Endodermal cell (in vitro differentiated cells): Measurements from ENCODE around the gene DDR2. TPM values are rescaled to one million over a fixed set of nuclear protein-coding genes. Genes with fewer than 3 reads are reported as not detected.
"Not testable (repeated sequence)": the region's sequence is repeated elsewhere in the genome, so short reads cannot be mapped to it uniquely, and the experiment has no call there.

ENCODE experiments used
- DNase-seq: peaks from one replicate; pipeline ENCODE4 v3.0.0-alpha.2; 2017
- H3K27ac ChIP-seq: 2 replicates; pipeline ENCODE4 v1.5.1; 2013; ENCODE audit warnings: mild to moderate bottlenecking, low read depth, low read length, moderate library complexity
- H3K27me3 ChIP-seq: 2 replicates; pipeline ENCODE4 v1.6.1; 2013; ENCODE audit warnings: mild to moderate bottlenecking, low read length, moderate library complexity; ENCODE audit not compliant: insufficient read depth, control insufficient read depth, poor library complexity, severe bottlenecking
- H3K36me3 ChIP-seq: 2 replicates; pipeline ENCODE4 v1.7.0; 2013; ENCODE audit warnings: mild to moderate bottlenecking, low read length, moderate library complexity; ENCODE audit not compliant: control insufficient read depth, insufficient read depth
- H3K4me1 ChIP-seq: one replicate; pipeline ENCODE4 v1.7.0; 2013; ENCODE audit warnings: low read length; ENCODE audit not compliant: control insufficient read depth, insufficient read depth
- H3K4me3 ChIP-seq: 2 replicates; pipeline ENCODE4 v1.5.1; 2013; ENCODE audit warnings: mild to moderate bottlenecking, low read length, moderate library complexity
- H3K9ac ChIP-seq: 2 replicates; pipeline ENCODE4 v1.6.1; 2013; ENCODE audit warnings: mild to moderate bottlenecking, low read length, moderate library complexity; ENCODE audit not compliant: poor library complexity, severe bottlenecking; ENCODE audit errors: extremely low read depth
- H3K9me3 ChIP-seq: 2 replicates; pipeline ENCODE4 v1.6.1; 2013; ENCODE audit warnings: mild to moderate bottlenecking, low read length, moderate library complexity; ENCODE audit not compliant: control insufficient read depth
- H3K27ac Mint-ChIP-seq: 2 replicates; pipeline ENCODE4 v1.8.0; 2020; ENCODE audit warnings: mixed read lengths
- H3K27me3 Mint-ChIP-seq: 2 replicates; pipeline ENCODE4 v1.8.0; 2021; ENCODE audit warnings: mild to moderate bottlenecking, mixed read lengths; ENCODE audit not compliant: insufficient read depth
- H3K36me3 Mint-ChIP-seq: 2 replicates; pipeline ENCODE4 v1.8.0; 2020; ENCODE audit warnings: low read depth, mixed read lengths
- H3K4me1 Mint-ChIP-seq: 2 replicates; pipeline ENCODE4 v1.8.0; 2020; ENCODE audit warnings: mixed read lengths
- H3K4me3 Mint-ChIP-seq: 2 replicates; pipeline ENCODE4 v1.8.0; 2020; ENCODE audit warnings: mild to moderate bottlenecking, moderate library complexity, mixed read lengths
- H3K9me3 Mint-ChIP-seq: 2 replicates; pipeline ENCODE4 v1.8.0; 2020; ENCODE audit warnings: mild to moderate bottlenecking, mixed read lengths
- CTCF ChIP-seq: fragments of 200-600 bp; sonication (generic); conservative IDR thresholded peaks from 2 replicates; pipeline ENCODE4 v1.5.0; 2021; ENCODE audit warnings: antibody characterized with exemption, mild to moderate bottlenecking
- WGBS, 2 experiments: methylation state at CpG; one replicate each; pipeline versions ENCODE4 v1.1.5 to v1.1.7; 2013; ENCODE audit warnings: missing lambda C conversion rate in 2 of 2, mixed read lengths in 1 of 2; ENCODE audit not compliant: insufficient coverage in 1 of 2, insufficient read length in 1 of 2; 5-methylcytosine and 5-hydroxymethylcytosine counted together
- total RNA-seq, 2 donors: library from RNA; stranded (reverse); fragmentation: NEBNext Ultra II Directional in 1 of 2; extraction: Animal tissue kit (Norgen Biotek cat#: 25700) in 1 of 2; gene quantifications; 2 replicates in 1 of 2; 3 replicates in 1 of 2; pipeline ENCODE4 v1.2.1, GENCODE V29; 2021

Gene DDR2
- total RNA-seq, 2 donors from 2014 or later = 0.26 to 0.55 TPM

GRCh38 chr1:162790303-162790984 is 158.2 kb downstream of the DDR2 start, which contains the start of gene HSD17B7:
Gene HSD17B7, plus strand, starts transcription at chr1:162790702. Its CDS starts 99 bp downstream, at chr1:162790801.
- H3K36me3 Mint-ChIP-seq, H3K27me3 ChIP-seq, H3K4me1 ChIP-seq, H3K36me3 ChIP-seq, H3K27me3 Mint-ChIP-seq, H3K9me3 Mint-ChIP-seq, H3K9me3 ChIP-seq: not testable (repeated sequence)
- peak; percentile 95 for DNase-seq
- Mint-ChIP-seq H3K4me1 (peaks cover 12% of the 10 kb centered on the region), H3K27ac (peak within 1 kb of the TSS; percentile 98), H3K4me3 (peak within 1 kb of the TSS; percentile 82)
- peak within 1 kb of the TSS; percentile 60 for H3K27ac ChIP-seq
- TF ChIP-seq CTCF = peak; percentile 33
- H3K4me3 ChIP-seq = peak within 1 kb of the TSS; percentile 74
- WGBS, 2 experiments = 6 to 7% methylated on average over 3 to 18 of the region's 49 CpGs
- H3K9ac ChIP-seq = peak within 1 kb of the TSS; percentile 25

- H3K27me3 Mint-ChIP-seq, H3K4me1 ChIP-seq, DNase-seq, H3K36me3 ChIP-seq, H3K9me3 ChIP-seq, H3K27me3 ChIP-seq, H3K36me3 Mint-ChIP-seq, H3K27ac ChIP-seq, H3K9me3 Mint-ChIP-seq: not testable (repeated sequence)
- 0% methylated on average over 5 of the region's 8 CpGs; no CpG with 5 or more reads in 1 of the 2 experiments for WGBS, 2 experiments
- Histone ChIP-seq H3K9ac (peak overlapping the region; percentile 25), H3K4me3 (peak overlapping the region; percentile 74)
- H3K4me3 Mint-ChIP-seq = peak overlapping the region; percentile 82
- H3K27ac Mint-ChIP-seq = peak overlapping the region; percentile 98
- H3K4me1 Mint-ChIP-seq = peaks cover 12% of the 10 kb centered on the region
These were observed 158.7 kb downstream of the DDR2 start for GRCh38 chr1:162790985-162791357.

DNA sequence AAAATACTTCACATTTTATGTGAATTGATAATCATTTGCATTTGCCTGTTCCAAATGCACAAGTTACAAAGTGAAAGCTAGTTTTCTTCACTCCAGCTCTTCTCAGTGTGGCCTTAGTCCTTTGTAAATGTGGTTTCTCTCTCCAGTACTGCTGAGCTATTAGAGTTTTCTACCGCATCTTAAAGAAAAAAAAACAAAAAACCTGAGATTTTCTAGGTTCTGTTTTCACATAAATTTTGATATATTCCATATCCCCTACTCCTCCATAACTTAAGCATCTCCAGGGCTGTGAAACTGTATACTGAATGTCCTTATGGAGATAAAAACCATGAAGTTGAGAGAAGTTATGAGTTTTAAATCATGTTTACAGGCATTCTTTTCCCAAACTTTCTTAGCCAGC is 162.0 kb downstream of the DDR2 start:
- H3K4me1 Mint-ChIP-seq, H3K9me3 Mint-ChIP-seq, H3K4me3 ChIP-seq, H3K4me1 ChIP-seq, DNase-seq, H3K27me3 ChIP-seq, H3K4me3 Mint-ChIP-seq, H3K27me3 Mint-ChIP-seq, H3K27ac Mint-ChIP-seq, H3K27ac ChIP-seq, H3K9me3 ChIP-seq, H3K9ac ChIP-seq, H3K36me3 ChIP-seq: not testable (repeated sequence)
- peaks cover 19% of the 10 kb centered on the region for H3K36me3 Mint-ChIP-seq
- 95 to 100% methylated on average over 1 of the region's 1 CpG for WGBS, 2 experiments

- H3K27me3 ChIP-seq, H3K9me3 Mint-ChIP-seq, H3K4me1 ChIP-seq, H3K9me3 ChIP-seq, H3K9ac ChIP-seq, H3K4me3 Mint-ChIP-seq, DNase-seq, H3K27me3 Mint-ChIP-seq, H3K4me1 Mint-ChIP-seq, H3K4me3 ChIP-seq, H3K36me3 ChIP-seq, H3K27ac ChIP-seq: not testable (repeated sequence)
- Mint-ChIP-seq H3K36me3 (peaks cover 39% of the 10 kb centered on the region), H3K27ac (peak overlapping the region; percentile 3)
- 70% methylated on average over 4 of the region's 4 CpGs; no CpG with 5 or more reads in 1 of the 2 experiments for WGBS, 2 experiments
These were observed 164.5 kb downstream of the DDR2 start for GRCh38 chr1:162796617-162797279.
